Spleen (tissue), 11 donors: ENCODE measurements around the gene SYK. TPM values are rescaled to one million over a fixed set of nuclear protein-coding genes. Genes with fewer than 3 reads are reported as not detected.

Experiments
- DNase-seq: peaks from one replicate; pipeline ENCODE4 v3.0.0-alpha.2; 2020
- H3K27ac ChIP-seq, 8 donors: fragments of 200-600 bp; sonication (generic) in 7 of 8; 1 replicate in 4 of 8; 2 replicates in 4 of 8; pipeline versions ENCODE4 v1.5.0 to v1.8.0; 2016 to 2021; ENCODE audit warnings: inconsistent platforms in 4 of 8, mild to moderate bottlenecking in 4 of 8, moderate library complexity in 1 of 8
- H3K27me3 ChIP-seq, 7 donors: fragments of 200-600 bp; sonication (generic) in 6 of 7; replicated peaks in 1 of 7; 1 replicate in 4 of 7; 2 replicates in 3 of 7; pipeline versions ENCODE4 v1.5.0 to v1.8.0; 2016 to 2021; ENCODE audit warnings: inconsistent platforms in 3 of 7, mild to moderate bottlenecking in 1 of 7
- H3K36me3 ChIP-seq, 6 donors: fragments of 200-600 bp; sonication (generic) in 5 of 6; 1 replicate in 4 of 6; 2 replicates in 2 of 6; pipeline versions ENCODE4 v1.5.0 to v1.8.0; 2016 to 2021; ENCODE audit warnings: inconsistent platforms in 2 of 6
- H3K4me1 ChIP-seq, 6 donors: fragments of 200-600 bp; sonication (generic) in 5 of 6; 1 replicate in 3 of 6; 2 replicates in 3 of 6; pipeline versions ENCODE4 v1.5.0 to v1.8.0; 2016 to 2021; ENCODE audit warnings: inconsistent platforms in 3 of 6
- H3K4me3 ChIP-seq, 8 donors: fragments of 200-600 bp; sonication (generic) in 7 of 8; 1 replicate in 4 of 8; 2 replicates in 4 of 8; pipeline versions ENCODE4 v1.5.0 to v1.8.0; 2016 to 2021; ENCODE audit warnings: inconsistent platforms in 4 of 8, mild to moderate bottlenecking in 4 of 8, moderate library complexity in 2 of 8
- H3K9me3 ChIP-seq, 8 donors: fragments of 200-600 bp; sonication (generic) in 7 of 8; 1 replicate in 4 of 8; 2 replicates in 4 of 8; pipeline versions ENCODE4 v1.5.0 to v1.8.0; 2016 to 2021; ENCODE audit warnings: inconsistent platforms in 4 of 8
- POLR2A ChIP-seq, 3 donors: fragments of 450-650 bp; IDR thresholded peaks; one replicate each; pipeline ENCODE4 v1.5.1; 2017; ENCODE audit warnings: antibody characterized with exemption in 3 of 3, mild to moderate bottlenecking in 1 of 3
- POLR2AphosphoS5 ChIP-seq, 3 donors: sonication (generic); formaldehyde crosslinking; IDR thresholded peaks; one replicate each; pipeline ENCODE4 v1.5.1; 2017; ENCODE audit warnings: antibody characterized with exemption in 3 of 3
- WGBS, 5 donors: extraction: QIAGEN DNeasy Blood & Tissue Kit in 3 of 5; methylation state at CpG; one replicate each; pipeline versions ENCODE4 v1.1.5 to v1.1.7; 2013 to 2018; 5-methylcytosine and 5-hydroxymethylcytosine counted together
- intact Hi-C: fragments of 100-400 bp; cut with DNase I; formaldehyde crosslinking; loops from one replicate; pipeline ENCODE4 v1.15.0; 2023; ENCODE audit warnings: low total_unique reads
- polyA plus RNA-seq, 3 donors: library from polyadenylated mRNA; stranded (reverse); fragments of 200-250 nt; gene quantifications; one replicate each; pipeline ENCODE4 v1.2.1, GENCODE V29; 2013
- total RNA-seq, 7 donors: library from RNA; depleted of rRNA in 3 of 7; stranded (reverse); fragments of >200 nt in 3 of 7; fragmentation: NEBNext Ultra II Directional in 4 of 7; extraction: Animal tissue kit (Norgen Biotek cat#: 25700) in 4 of 7; gene quantifications; one replicate each; pipeline versions ENCODE4 v1.1.0 to v1.2.1, GENCODE V29; 2016 to 2021
- TF ChIP-seq, protein P1 (sequence below), 11 experiments: fragments of 200-600 bp in 7 of 11; fragments of 450-650 bp in 4 of 11; sonication (generic) in 4 of 11; IDR thresholded peaks in 8 of 11; conservative IDR thresholded peaks in 3 of 11; 1 replicate in 7 of 11; 2 replicates in 4 of 11; pipeline versions ENCODE4 v1.4.0 to v1.8.0; 2016 to 2021; ENCODE audit warnings: antibody characterized with exemption in 11 of 11, inconsistent platforms in 4 of 11, mild to moderate bottlenecking in 1 of 11
- donor health status: healthy with polysubstance abuse.
- donor health status: DM: no; HTN: no; CAD: no; lungs with moderate emphysema.
- donor health status: DM: no; HTN: no; CAD: no.
- donor health status: Bipolar disorder and iron deficiency.
- donor health status: healthy.
- donor health status: DM: no; HTN: no; CAD: no.
- donor health status: DM: yes; HTN: yes; CAD: no.

Gene SYK
- total and polyA plus RNA-seq, 10 donors = 42.6 to 152 (median 111) TPM

GRCh38 chr9:90945336-90945735 is 143.7 kb downstream of the SYK start:
- TF ChIP-seq POLR2AphosphoS5 (IDR thresholded peaks at IDR 0.05) (no peak), POLR2A (IDR thresholded peaks at IDR 0.05) (no peak)
- TF ChIP-seq, protein P1, sequence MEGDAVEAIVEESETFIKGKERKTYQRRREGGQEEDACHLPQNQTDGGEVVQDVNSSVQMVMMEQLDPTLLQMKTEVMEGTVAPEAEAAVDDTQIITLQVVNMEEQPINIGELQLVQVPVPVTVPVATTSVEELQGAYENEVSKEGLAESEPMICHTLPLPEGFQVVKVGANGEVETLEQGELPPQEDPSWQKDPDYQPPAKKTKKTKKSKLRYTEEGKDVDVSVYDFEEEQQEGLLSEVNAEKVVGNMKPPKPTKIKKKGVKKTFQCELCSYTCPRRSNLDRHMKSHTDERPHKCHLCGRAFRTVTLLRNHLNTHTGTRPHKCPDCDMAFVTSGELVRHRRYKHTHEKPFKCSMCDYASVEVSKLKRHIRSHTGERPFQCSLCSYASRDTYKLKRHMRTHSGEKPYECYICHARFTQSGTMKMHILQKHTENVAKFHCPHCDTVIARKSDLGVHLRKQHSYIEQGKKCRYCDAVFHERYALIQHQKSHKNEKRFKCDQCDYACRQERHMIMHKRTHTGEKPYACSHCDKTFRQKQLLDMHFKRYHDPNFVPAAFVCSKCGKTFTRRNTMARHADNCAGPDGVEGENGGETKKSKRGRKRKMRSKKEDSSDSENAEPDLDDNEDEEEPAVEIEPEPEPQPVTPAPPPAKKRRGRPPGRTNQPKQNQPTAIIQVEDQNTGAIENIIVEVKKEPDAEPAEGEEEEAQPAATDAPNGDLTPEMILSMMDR (IDR thresholded peaks at IDR 0.05 in 8 of 11, conservative IDR thresholded peaks at IDR 0.05 in 3 of 11) = no peak
- no peak overlapping the region for H3K27ac ChIP-seq
- peaks cover 0 to 11% (median 2%) of the 10 kb centered on the region in 8 donors for H3K9me3 ChIP-seq
- H3K27me3 ChIP-seq = peaks cover 0 to 34% (median 0%) of the 10 kb centered on the region in 7 donors
- no peaks in the 10 kb centered on the region for H3K4me1 ChIP-seq
- 74 to 90% (median 87%) methylated on average over 2 of the region's 2 CpGs for WGBS, 5 donors
- no peak overlapping the region for H3K4me3 ChIP-seq
- no peak for DNase-seq
- no peaks in the 10 kb centered on the region for H3K36me3 ChIP-seq
- intact Hi-C loops = no loop called here

DNA sequence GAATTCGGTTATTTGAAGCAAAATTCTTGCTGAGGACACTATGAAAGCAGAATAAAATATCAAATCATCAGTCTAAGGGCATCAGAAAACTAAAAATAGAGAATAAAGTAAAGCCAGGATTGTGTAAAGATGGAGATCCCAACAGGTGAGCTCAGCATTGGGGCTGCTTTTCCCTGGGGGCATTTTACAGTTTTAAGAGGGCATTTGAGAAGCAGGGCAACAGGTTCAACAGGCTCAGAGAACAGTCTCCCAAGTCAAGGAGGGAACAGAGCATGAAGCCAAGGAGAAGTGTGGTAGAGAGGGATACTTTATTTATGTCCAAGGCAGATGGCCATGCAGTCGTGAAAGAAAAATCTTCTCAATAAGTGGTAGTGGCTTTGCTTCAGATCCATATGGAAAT is 145.4 kb downstream of the SYK start:
- TF ChIP-seq POLR2AphosphoS5 (IDR thresholded peaks at IDR 0.05) (no peak), POLR2A (IDR thresholded peaks at IDR 0.05) (no peak)
- TF ChIP-seq, protein P1 (IDR thresholded peaks at IDR 0.05 in 8 of 11, conservative IDR thresholded peaks at IDR 0.05 in 3 of 11) = no peak
- Histone ChIP-seq H3K27me3 (peaks cover 0 to 34% (median 0%) of the 10 kb centered on the region in 7 donors), H3K4me1 (no peaks in the 10 kb centered on the region), H3K9me3 (no peaks in the 10 kb centered on the region), H3K27ac (no peak overlapping the region), H3K4me3 (no peak overlapping the region), H3K36me3 (no peaks in the 10 kb centered on the region)
- 64 to 77% (median 71%) methylated on average over 2 of the region's 2 CpGs for WGBS, 5 donors
- intact Hi-C loops = no loop called here
- no peak for DNase-seq

Other genes starting within 250 kb of the SYK start
- gene DIRAS2, start 159.0 kb upstream of the SYK start, total RNA-seq = under 1 TPM in 1 of 7 donors, not detected in 6; 0.19 TPM
- gene DIRAS2, start 159.0 kb upstream of the SYK start, polyA plus RNA-seq = not detected